ENCODE measurements around the gene SPDYE1.
A peak's percentile ranks its signal among the peaks of the same experiment; 100 is the strongest.
"Not testable (repeated sequence)": the region's sequence is repeated elsewhere in the genome, so short reads cannot be mapped to it uniquely, and the experiment has no call there.

SPDYE1 gene

DNA sequence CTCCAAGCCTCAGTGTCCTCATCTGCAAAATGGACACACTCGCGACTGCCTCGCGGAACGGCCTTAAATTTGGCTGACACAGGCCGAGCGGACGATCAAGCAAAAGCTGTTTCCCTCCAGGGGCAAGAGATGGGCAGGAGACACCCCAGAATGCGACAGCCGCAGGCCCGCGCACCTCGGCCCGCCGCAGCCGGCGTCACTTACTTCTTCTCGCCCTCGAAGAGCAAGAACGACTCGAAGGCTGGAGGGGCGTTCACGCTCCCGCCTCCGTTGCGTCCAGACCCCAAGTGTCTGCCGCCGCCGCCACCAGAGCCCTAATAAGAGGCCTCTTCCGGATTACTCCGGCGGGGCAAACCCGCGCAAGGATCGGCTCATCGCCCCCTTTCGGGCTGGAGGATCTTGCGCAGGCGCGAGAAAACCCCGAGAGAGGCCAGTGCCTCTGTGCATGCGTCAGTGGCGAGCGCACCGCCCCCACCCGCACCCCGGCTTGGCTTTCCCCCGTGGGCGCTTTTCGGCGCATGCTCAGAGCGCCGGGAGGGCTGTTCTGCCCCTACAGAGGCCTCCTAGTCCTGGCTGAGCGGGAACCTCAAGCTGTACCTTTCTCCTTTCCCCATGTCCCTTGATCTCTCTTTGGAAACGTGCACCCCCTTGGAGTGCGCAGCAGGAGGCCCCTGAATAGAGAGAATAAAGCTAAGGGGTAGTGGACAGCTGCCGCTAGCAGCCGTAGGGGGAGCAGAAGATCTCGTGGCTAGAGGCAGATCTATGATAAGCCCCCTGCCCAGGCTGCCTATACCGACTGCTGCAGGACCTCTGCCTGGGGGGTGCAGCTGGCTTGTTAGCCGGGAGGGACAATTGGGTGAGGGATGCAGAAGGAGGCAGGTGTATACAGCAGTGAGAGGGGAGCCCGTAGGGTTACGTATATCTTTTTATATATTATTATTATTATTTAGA lies 21.4 kb downstream of the SPDYE1 start:
- TF ChIP-seq CTCF (conservative IDR thresholded peaks at IDR 0.05; ENCODE audit: low read length) = peak; percentile 53
- DNase-seq (ENCODE audit: low read depth) = peak; percentile 94
- H3K4me3 ChIP-seq (ENCODE audit: low read length) = peak overlapping the region; percentile 75

DNA sequence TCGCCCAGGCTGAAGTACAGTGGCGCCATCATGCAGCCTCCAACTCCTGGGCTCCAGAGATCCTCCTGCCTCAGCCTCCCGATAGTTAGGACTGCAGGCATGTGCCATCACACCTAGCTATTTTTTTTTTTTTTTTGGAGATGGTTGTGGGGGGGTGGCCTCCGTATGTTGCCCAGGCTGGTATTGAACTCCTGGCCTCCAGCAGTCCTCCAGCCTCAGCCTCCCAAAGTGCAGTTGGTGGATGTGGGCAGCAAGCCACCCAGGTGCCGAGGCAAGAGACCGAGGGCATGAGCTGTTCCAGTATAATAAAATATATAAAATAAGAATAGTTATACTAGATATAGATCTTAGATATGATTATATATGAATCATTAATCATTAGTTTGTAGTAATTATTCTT lies 22.1 kb downstream of the SPDYE1 start:
- not testable (repeated sequence) for H3K4me3 ChIP-seq (ENCODE audit: low read length); DNase-seq (ENCODE audit: low read depth)

GRCh38 chr7:44022069-44022468 lies 24.4 kb downstream of the SPDYE1 start:
- DNase-seq (ENCODE audit: low read depth) = not testable (repeated sequence)

GRCh38 chr7:44022796-44023467 lies 25.2 kb downstream of the SPDYE1 start:
- H3K4me3 ChIP-seq (ENCODE audit: low read length); DNase-seq (ENCODE audit: low read depth): not testable (repeated sequence)

More at GRCh38 chr7:44022069-44022468, 24.4 kb downstream of the SPDYE1 start:
- not testable (repeated sequence) for H3K4me3 ChIP-seq (ENCODE audit: low read length)

DNA sequence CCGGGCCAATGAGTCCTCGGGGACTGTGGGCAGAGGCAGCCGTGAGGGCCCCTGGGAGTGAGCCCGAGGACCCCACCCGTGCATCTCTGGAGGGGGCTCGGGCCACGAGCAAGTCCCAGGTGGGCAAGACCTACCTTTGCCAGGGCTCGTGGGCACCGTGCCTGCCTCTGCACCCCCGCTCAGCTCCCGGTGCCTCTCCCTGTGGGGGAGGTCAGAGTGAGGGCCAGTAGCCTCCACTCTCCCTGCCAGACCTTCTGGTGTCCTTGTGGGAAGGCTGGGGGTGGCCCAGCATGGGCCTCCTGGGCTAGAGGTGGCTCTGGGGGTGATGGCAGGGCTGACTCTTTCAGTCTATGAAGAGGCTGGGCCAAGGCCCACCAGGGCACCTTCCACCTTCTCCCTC lies 31.7 kb downstream of the SPDYE1 start:
- not testable (repeated sequence) for DNase-seq (ENCODE audit: low read depth)

DNA sequence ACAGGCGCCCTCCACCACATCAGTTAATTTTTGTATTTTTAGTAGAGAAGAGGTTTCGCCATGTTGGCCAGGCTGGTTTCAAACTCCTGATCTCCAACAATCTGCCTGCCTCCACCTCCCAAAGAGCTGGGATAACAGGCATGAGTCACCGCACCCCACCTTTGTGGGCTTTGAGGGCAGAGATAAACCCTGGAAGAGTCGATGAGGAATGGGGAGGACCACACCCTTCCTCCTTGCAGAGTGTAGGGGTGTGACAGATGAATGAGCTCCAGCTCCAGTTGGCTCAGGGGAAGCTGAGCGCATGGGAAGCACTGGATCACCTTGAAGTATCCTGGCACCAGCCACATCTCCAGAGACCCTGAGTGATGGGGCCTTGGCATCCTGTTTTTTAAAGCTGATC lies 32.3 kb downstream of the SPDYE1 start:
- not testable (repeated sequence) for DNase-seq (ENCODE audit: low read depth); H3K4me3 ChIP-seq (ENCODE audit: low read length)

More for the DNA sequence above, 31.7 kb downstream of the SPDYE1 start:
- not testable (repeated sequence) for H3K4me3 ChIP-seq (ENCODE audit: low read length)

- DNase-seq (ENCODE audit: low read depth); H3K4me3 ChIP-seq (ENCODE audit: low read length): not testable (repeated sequence)
These were observed 33.6 kb downstream of the SPDYE1 start for GRCh38 chr7:44031319-44031718.

DNA sequence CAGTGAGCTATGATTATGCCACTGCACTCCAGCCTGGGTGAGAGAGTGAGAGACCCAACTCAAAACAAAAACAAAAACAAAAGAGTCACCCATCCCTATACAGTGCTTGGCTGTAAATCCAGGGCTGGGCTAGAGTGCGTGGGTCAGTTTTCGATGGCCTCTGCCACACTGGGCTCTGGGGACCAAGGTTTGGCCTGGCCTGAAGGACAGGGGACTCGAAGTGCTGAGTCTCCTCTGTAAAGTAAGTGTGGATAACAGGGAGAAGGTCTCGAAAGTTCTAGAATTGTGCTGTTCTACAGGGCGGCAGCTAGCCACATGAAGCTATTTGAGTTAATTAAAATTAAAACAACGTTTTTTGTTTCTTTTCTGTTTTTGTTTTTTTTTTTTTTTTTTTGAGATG lies 34.3 kb downstream of the SPDYE1 start:
- DNase-seq (ENCODE audit: low read depth) = not testable (repeated sequence)

GRCh38 chr7:44033971-44034844 lies 36.5 kb downstream of the SPDYE1 start:
- not testable (repeated sequence) for H3K4me3 ChIP-seq (ENCODE audit: low read length)

More for the DNA sequence above, 34.3 kb downstream of the SPDYE1 start:
- H3K4me3 ChIP-seq (ENCODE audit: low read length) = not testable (repeated sequence)

DNA sequence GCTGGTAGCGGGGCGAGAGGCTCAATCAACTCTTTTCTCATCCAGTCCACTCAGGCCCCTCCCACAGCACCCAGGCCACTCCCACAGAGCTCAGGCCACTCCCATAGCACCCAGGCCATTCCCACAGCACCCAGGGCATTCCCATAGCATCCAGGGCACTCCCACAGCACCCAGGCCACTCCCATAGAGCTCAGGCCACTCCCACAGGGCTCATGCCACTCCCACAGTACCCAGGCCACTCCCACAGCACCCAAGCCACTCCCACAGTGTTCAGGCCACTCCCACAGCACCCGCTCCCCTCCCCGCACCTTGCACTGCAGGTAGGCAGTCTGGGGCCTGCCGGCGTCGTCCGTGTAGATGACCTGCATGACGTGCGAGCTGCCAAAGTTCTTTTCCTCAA lies 38.7 kb downstream of the SPDYE1 start:
- DNase-seq (ENCODE audit: low read depth); H3K4me3 ChIP-seq (ENCODE audit: low read length): not testable (repeated sequence)

More at GRCh38 chr7:44033971-44034844, 36.5 kb downstream of the SPDYE1 start:
- DNase-seq (ENCODE audit: low read depth) = not testable (repeated sequence)

- DNase-seq (ENCODE audit: low read depth); H3K4me3 ChIP-seq (ENCODE audit: low read length): not testable (repeated sequence)
These were observed 40.3 kb downstream of the SPDYE1 start for GRCh38 chr7:44037951-44038350.

- DNase-seq (ENCODE audit: low read depth); H3K4me3 ChIP-seq (ENCODE audit: low read length): not testable (repeated sequence)
These were observed 40.9 kb downstream of the SPDYE1 start for GRCh38 chr7:44038553-44038952.

DNA sequence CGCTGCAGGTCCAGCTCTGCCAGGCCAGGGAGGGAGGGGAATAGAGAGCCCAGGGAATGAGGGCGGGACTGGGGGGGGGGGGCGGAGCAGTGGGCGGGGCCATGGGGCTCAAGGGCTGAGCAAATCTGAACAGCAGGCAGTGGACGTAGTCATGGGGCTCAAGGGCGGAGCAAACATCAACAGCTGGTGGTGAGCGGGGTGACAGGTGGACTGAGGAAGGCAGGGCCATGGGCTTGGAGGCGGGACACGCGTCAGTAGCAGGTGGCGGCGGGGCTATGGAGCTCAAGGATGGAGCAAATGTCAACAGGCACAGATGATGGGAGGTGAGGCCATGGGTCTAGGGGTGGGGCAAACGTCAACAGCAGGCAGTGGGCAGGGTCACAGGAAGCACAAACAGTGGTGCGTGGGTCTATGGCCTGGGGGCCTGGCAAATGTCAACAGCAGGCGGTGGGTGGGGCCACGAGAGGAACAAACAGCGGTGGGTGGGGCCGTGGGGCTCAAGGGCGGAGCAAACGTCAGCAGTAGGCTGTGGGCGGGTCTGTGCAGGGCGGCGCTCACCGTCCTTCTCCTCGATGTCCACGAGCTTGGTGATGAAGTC lies 41.4 kb downstream of the SPDYE1 start:
- H3K4me3 ChIP-seq (ENCODE audit: low read length) = peak overlapping the region; percentile 47

GRCh38 chr7:44039800-44040492 lies 42.2 kb downstream of the SPDYE1 start:
- DNase-seq (ENCODE audit: low read depth); H3K4me3 ChIP-seq (ENCODE audit: low read length): not testable (repeated sequence)

More for the DNA sequence above, 41.4 kb downstream of the SPDYE1 start:
- peak; percentile 30 for DNase-seq (ENCODE audit: low read depth)

DNA sequence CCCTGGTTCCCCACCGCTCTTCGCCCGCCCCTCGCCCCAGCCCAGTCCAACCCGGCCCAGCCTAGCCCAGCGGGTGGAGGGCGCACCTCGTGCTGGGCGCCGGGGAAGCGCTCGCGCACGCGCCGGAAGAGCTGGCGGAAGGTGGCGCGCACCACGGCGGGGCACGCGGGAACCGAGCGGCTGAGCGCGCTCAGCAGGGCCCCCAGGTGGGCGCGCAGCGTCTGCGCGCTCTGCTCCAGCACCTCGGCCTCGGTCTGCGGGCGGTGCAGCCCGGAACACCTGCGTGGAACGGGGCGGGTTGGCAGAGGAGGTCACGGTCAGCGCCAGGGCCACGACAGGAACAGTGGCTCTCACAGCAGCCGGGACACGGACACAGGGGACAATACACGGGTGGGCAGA lies 42.8 kb downstream of the SPDYE1 start:
- DNase-seq (ENCODE audit: low read depth) = not testable (repeated sequence)

More for the DNA sequence above, 42.8 kb downstream of the SPDYE1 start:
- H3K4me3 ChIP-seq (ENCODE audit: low read length) = peak overlapping the region; percentile 26

All from AG10803 (cell line).